SK-N-MC (cell line): ENCODE results near the gene PARVB.

Source experiments
- EZH2 ChIP-seq: fragments of 200-600 bp; sonication (generic); IDR thresholded peaks from one replicate; pipeline ENCODE4 v1.6.1; 2017; ENCODE audit warnings: antibody characterized with exemption
- POLR2AphosphoS5 ChIP-seq: IDR thresholded peaks from 2 replicates; pipeline ENCODE4 v1.6.1; 2012; ENCODE audit warnings: mild to moderate bottlenecking, low read depth, low read length, borderline replicate concordance

DNA sequence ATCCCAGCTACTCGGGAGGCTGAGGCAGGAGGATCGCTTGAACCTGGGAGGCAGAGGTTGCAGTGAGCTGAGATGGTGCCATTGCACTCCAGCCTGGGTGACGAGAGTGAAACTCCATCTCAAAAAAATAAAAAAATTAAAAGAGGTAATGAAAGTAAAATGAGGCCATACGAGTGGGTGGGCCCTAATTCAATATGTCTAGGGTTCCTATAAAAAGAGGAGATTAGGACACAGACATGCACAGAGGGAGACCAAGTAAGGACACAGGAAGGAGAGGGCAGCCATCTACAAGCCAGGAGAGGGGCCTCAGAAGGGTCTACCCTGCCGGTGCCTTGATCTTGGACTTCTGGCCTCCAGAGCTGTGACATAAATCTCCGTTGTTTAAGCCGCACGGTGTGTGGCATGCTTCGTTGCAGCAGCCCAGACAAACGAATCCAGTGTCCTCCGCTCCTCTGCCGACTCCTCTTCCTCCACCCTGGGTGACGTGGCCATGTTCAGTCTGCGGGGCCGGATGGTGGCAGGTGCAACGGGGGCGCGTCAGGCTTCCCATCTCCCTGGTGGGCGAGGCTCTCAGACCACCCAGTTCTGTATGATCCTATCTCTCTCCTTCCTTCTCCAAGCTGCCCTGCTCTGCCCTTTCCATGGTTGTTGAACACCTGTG is 105.0 kb downstream of the PARVB start:
- TF ChIP-seq POLR2AphosphoS5: no peak
- no peak for TF ChIP-seq EZH2
